HepG2 (cell line): ENCODE data around the gene CARD9. TPM values are rescaled to one million over a fixed set of nuclear protein-coding genes. Genes with fewer than 3 reads are reported as not detected.

Source experiments
- ATAC-seq: fragments of 200-7000 bp; cut with Tn5 transposase; 3 replicates; pipeline ENCODE4 v1.9.1; 2020; ENCODE audit warnings: mild to moderate bottlenecking, moderate library complexity
- BruUV-seq: library from RNA; stranded (reverse); fragments of 400-500 nt; replicated peaks from 2 replicates; lab custom pipeline; 2021; lab: Mats Ljungman, UMichigan
- CTCF ChIA-PET: fragments of 300-600 bp; formaldehyde crosslinking; extraction: SDS; loops from one replicate; lab custom pipeline; 2021; ENCODE audit warnings: low total read pairs, inconsistent platforms, low intra/inter-chr PET ratio; lab: Yijun Ruan, JAX
- POLR2A ChIA-PET: fragments of 350-600 bp; sonication (Branson Sonifier 250); formaldehyde crosslinking; loops from one replicate; lab custom pipeline; 2020; ENCODE audit warnings: antibody characterized with exemption, inconsistent platforms; lab: Yijun Ruan, JAX
- DNase-seq: peaks from one replicate; pipeline ENCODE4 v3.0.0-alpha.2; 2015; ENCODE audit warnings: low spot score
- FAIRE-seq: peaks from 3 replicates; lab custom pipeline; 2011; peaks lifted over from hg19 to GRCh38; lab: Jason Lieb, UNC
- H2AFZ ChIP-seq: one replicate; pipeline ENCODE4 v1.6.1; 2011; ENCODE audit warnings: low read length, inconsistent platforms
- H3K27ac ChIP-seq: fragments of 300-600 bp; 3 replicates; pipeline ENCODE4 v1.8.0; 2011; ENCODE audit warnings: mixed run types, mild to moderate bottlenecking, mixed read lengths, low read length, inconsistent platforms; ENCODE audit not compliant: insufficient read depth; ENCODE audit errors: extremely low read length
- H3K27me3 ChIP-seq, 2 experiments: fragments of 200-600 bp in 1 of 2; 2 replicates in 1 of 2; 3 replicates in 1 of 2; pipeline versions ENCODE4 v1.6.0 to v1.8.0; 2011; ENCODE audit warnings: low read length in 2 of 2, mild to moderate bottlenecking in 2 of 2, moderate library complexity in 2 of 2, inconsistent platforms in 1 of 2; ENCODE audit not compliant: insufficient read depth in 2 of 2, control insufficient read depth in 1 of 2
- H3K36me3 ChIP-seq, 2 experiments: fragments of 200-600 bp in 1 of 2; replicated peaks in 1 of 2; 2 replicates in 1 of 2; 3 replicates in 1 of 2; pipeline versions ENCODE4 v1.5.1 to v1.8.0; 2011; ENCODE audit warnings: low read length in 2 of 2, inconsistent platforms in 1 of 2; ENCODE audit not compliant: insufficient read depth in 2 of 2, control insufficient read depth in 1 of 2
- H3K4me1 ChIP-seq: 2 replicates; pipeline ENCODE4 v1.5.1; 2012; ENCODE audit warnings: low read length, inconsistent platforms; ENCODE audit not compliant: insufficient read depth
- H3K4me2 ChIP-seq: 2 replicates; pipeline ENCODE4 v1.6.0; 2011; ENCODE audit warnings: low read depth, low read length, inconsistent platforms
- H3K4me3 ChIP-seq, 3 experiments: fragments of 200-600 bp in 1 of 3; sonication (generic), shearing (Covaris generic) in 1 of 3; replicated peaks in 1 of 3; 2 replicates each; pipeline ENCODE4 v1.5.1; 2011 to 2016; ENCODE audit warnings: low read length in 3 of 3, inconsistent platforms in 2 of 3, low read depth in 2 of 3, mild to moderate bottlenecking in 2 of 3, control low read depth in 1 of 3, mixed read lengths in 1 of 3; ENCODE audit not compliant: insufficient read depth in 1 of 3
- H3K79me2 ChIP-seq: one replicate; pipeline ENCODE4 v1.6.1; 2011; ENCODE audit warnings: low read length, inconsistent platforms; ENCODE audit not compliant: insufficient read depth
- H3K9ac ChIP-seq: 2 replicates; pipeline ENCODE4 v1.6.0; 2011; ENCODE audit warnings: mild to moderate bottlenecking, low read depth, low read length, inconsistent platforms; ENCODE audit not compliant: insufficient read depth
- H3K9me3 ChIP-seq: 2 replicates; pipeline ENCODE4 v1.5.1; 2012; ENCODE audit warnings: mild to moderate bottlenecking, low read length
- H4K20me1 ChIP-seq: 2 replicates; pipeline ENCODE4 v1.6.0; 2011; ENCODE audit warnings: inconsistent platforms, mild to moderate bottlenecking, low read length, moderate library complexity; ENCODE audit not compliant: insufficient read depth
- SNAPC4 ChIP-seq: sonication (generic); formaldehyde crosslinking; IDR thresholded peaks from 2 replicates; pipeline ENCODE4 v1.4.0; 2020; ENCODE audit warnings: mild to moderate bottlenecking, missing genetic modification reagents
- WGBS: methylation state at CpG from one replicate; pipeline ENCODE4 v1.1.6; 2017; ENCODE audit warnings: low lambda C conversion rate; 5-methylcytosine and 5-hydroxymethylcytosine counted together
- in situ Hi-C: cut with HindIII; loops from 2 replicates; pipeline ENCODE4 v1.10.0; 2017; ENCODE audit warnings: low pct_unique_long_range_greater_than_20kb; ENCODE audit not compliant: extremely low pct_ligation_motif_present
- intact Hi-C: fragments of 100-400 bp; cut with micrococcal nuclease; formaldehyde crosslinking; loops from one replicate; pipeline ENCODE4 v1.10.0; 2022; ENCODE audit not compliant: unreplicated experiment
- polyA plus RNA-seq, 8 experiments: library from polyadenylated mRNA; depleted of rRNA in 3 of 8; stranded (reverse) in 7 of 8; unstranded in 1 of 8; fragments of >200 nt; fragmentation: Illumina TruSeq in 4 of 8; extraction: Trizol in 4 of 8; gene quantifications; 2 replicates each; pipeline versions ENCODE4 v1.2.1 to v1.2.3, GENCODE V29; 2011 to 2016; ENCODE audit warnings: low read depth in 4 of 8, missing spikeins in 1 of 8, mixed read lengths in 1 of 8; ENCODE audit not compliant: insufficient read depth in 1 of 8
- total RNA-seq, 5 experiments: library from RNA; depleted of rRNA; stranded (reverse); fragments of >200 nt; fragmentation: Illumina TruSeq; extraction: Trizol; gene quantifications; 2 replicates each; pipeline ENCODE4 v1.2.3, GENCODE V29; 2016; ENCODE audit warnings: low read depth in 1 of 5

Gene CARD9
- total and polyA plus RNA-seq, 2 of the 13 experiments (the other 11 are each of a cell fraction or from before 2014, with no cell fraction given) = 3.3 to 7.4 TPM

- H3K4me3 ChIP-seq = peak overlapping the region in 1 of 3 experiments; percentile 78; a peak in 1 of 6 replicates
- H3K79me2 ChIP-seq = no peaks in the 10 kb centered on the region
- FAIRE-seq (no peak), DNase-seq (no peak), ATAC-seq (no peak)
- H3K9me3 ChIP-seq = no peaks in the 10 kb centered on the region
- H3K9ac ChIP-seq = 0 out of 2 replicates have a peak overlapping the region, but pooled peaks have one; percentile 57
- CTCF ChIA-PET = interaction anchor here (1.0 to 2.0 kb wide), 2 partner anchors 16 to 26 kb away, joined by 3 to 13 read pairs; partner anchors contain the start of genes CARD9 and DNLZ
- intact Hi-C loops = no loop called here
- peaks cover 40% of the 10 kb centered on the region for H3K4me1 ChIP-seq
- peak overlapping the region; percentile 95; the same call in 1 of the 2 replicates for H3K4me2 ChIP-seq
- no TSS peak for BruUV-seq
- H3K27me3 ChIP-seq = peaks cover 0 to 8% of the 10 kb centered on the region in 2 experiments; a peak in 2 of 5 replicates
- H3K36me3 ChIP-seq = no peaks in the 10 kb centered on the region
- no peak for TF ChIP-seq SNAPC4 (CRISPR knock-in tag)
- in situ Hi-C loops = loop anchor here (25.0 kb wide), 1 partner anchor 290 kb away; no protein-coding TSS in a partner anchor
- no peak overlapping the region for H3K27ac ChIP-seq
- POLR2A ChIA-PET = interaction anchor here (2.8 kb wide), 1 partner anchor 8 kb away, joined by 37 read pairs; no protein-coding TSS in a partner anchor
- no peak overlapping the region for H2AFZ ChIP-seq
- H4K20me1 ChIP-seq = no peaks in the 10 kb centered on the region
- WGBS = 100% methylated on average over 1 of the region's 20 CpGs
These were observed 26.5 kb downstream of the CARD9 start for GRCh38 chr9:136346927-136347465.
